Stimulated activated CD4-positive, alpha-beta T cell treated with anti-CD3 and anti-CD28 coated beads, Interleukin-12 subunit alpha, Interleukin-12 subunit beta, amount 100 ng/mL, for 48 hours (primary cell): Measurements from ENCODE around the gene METTL23.
"Not testable (repeated sequence)": the region's sequence is repeated elsewhere in the genome, so short reads cannot be mapped to it uniquely, and the experiment has no call there.

Source experiments
- DNase-seq, 3 donors: peaks; one replicate each; pipeline ENCODE4 v3.0.0-alpha.2; 2020; ENCODE audit warnings: low read depth in 2 of 3, low spot score in 1 of 3

The METTL23 gene

GRCh38 chr17:76713765-76714164 is 12.9 kb upstream of the METTL23 start:
- DNase-seq = no peak

GRCh38 chr17:76714336-76714735 is 12.3 kb upstream of the METTL23 start:
- no peak for DNase-seq

GRCh38 chr17:76714822-76715495 is 11.7 kb upstream of the METTL23 start:
- DNase-seq = peak; percentile 53 to 86 (median 69)

GRCh38 chr17:76715496-76715830 is 11.2 kb upstream of the METTL23 start:
- no peak for DNase-seq

GRCh38 chr17:76716146-76716838 is 10.3 kb upstream of the METTL23 start:
- peak in 1 of 3 donors; percentile 47 for DNase-seq

- no peak for DNase-seq
Measured at GRCh38 chr17:76716839-76717215, 9.8 kb upstream of the METTL23 start.

- DNase-seq = no peak
Measured at GRCh38 chr17:76718516-76718915, 8.1 kb upstream of the METTL23 start.

GRCh38 chr17:76720211-76720610 is 6.4 kb upstream of the METTL23 start:
- no peak for DNase-seq

GRCh38 chr17:76720941-76721340 is 5.7 kb upstream of the METTL23 start:
- no peak for DNase-seq

- DNase-seq = no peak
Measured at GRCh38 chr17:76721463-76721862, 5.2 kb upstream of the METTL23 start.

- DNase-seq = no peak
Measured at GRCh38 chr17:76722279-76722678, 4.4 kb upstream of the METTL23 start.

GRCh38 chr17:76722977-76723376 is 3.7 kb upstream of the METTL23 start:
- DNase-seq = not testable (repeated sequence)

GRCh38 chr17:76723812-76724211 is 2.8 kb upstream of the METTL23 start:
- DNase-seq = no peak

- DNase-seq = peak; percentile 53 to 71 (median 66)
Measured at GRCh38 chr17:76725580-76726230, 934 bp upstream of the METTL23 start.

- peak; percentile 90 to 94 (median 93) for DNase-seq
Measured at GRCh38 chr17:76726231-76726775, 336 bp upstream of the METTL23 start, which contains the start of gene JMJD6. Gene JMJD6, minus strand, starts transcription at chr17:76726606. Its CDS starts 131 bp downstream, at chr17:76726475.

- no peak for DNase-seq
Measured at GRCh38 chr17:76727745-76728456, 1.3 kb downstream of the METTL23 start.

GRCh38 chr17:76731800-76732733 is 5.4 kb downstream of the METTL23 start:
- not testable (repeated sequence) for DNase-seq

GRCh38 chr17:76732734-76733617 is 6.3 kb downstream of the METTL23 start:
- no peak for DNase-seq

GRCh38 chr17:76733618-76733957 is 6.9 kb downstream of the METTL23 start:
- no peak for DNase-seq
